K562 (cell line): ENCODE measurements around the gene SNCB. TPM values are rescaled to one million over a fixed set of nuclear protein-coding genes. Genes with fewer than 3 reads are reported as not detected.

Source experiments
- CEBPG ChIP-seq, 3 experiments: fragments of 200-800 bp in 1 of 3; sonication (Bioruptor generic) in 1 of 3; sonication (generic) in 1 of 3; formaldehyde crosslinking in 1 of 3; IDR thresholded peaks in 2 of 3; conservative IDR thresholded peaks in 1 of 3; 2 replicates each; pipeline versions ENCODE4 v1.6.1 to v1.8.0; 2016 to 2022; ENCODE audit warnings: missing compliant biosample characterization in 2 of 3, missing genetic modification characterization in 2 of 3, mild to moderate bottlenecking in 1 of 3, missing genetic modification reagents in 1 of 3
- EP400 ChIP-seq: fragments of 450-650 bp; IDR thresholded peaks from 2 replicates; pipeline ENCODE4 v1.6.1; 2017; ENCODE audit warnings: antibody characterized with exemption, mild to moderate bottlenecking, moderate library complexity
- GATA2 ChIP-seq: sonication (generic); formaldehyde crosslinking; IDR thresholded peaks from 2 replicates; pipeline ENCODE4 v1.4.0; 2020; ENCODE audit warnings: mild to moderate bottlenecking, missing genetic modification reagents
- KDM5B ChIP-seq: fragments of 200-600 bp; sonication (generic); IDR thresholded peaks from 2 replicates; pipeline ENCODE4 v1.6.1; 2012; ENCODE audit warnings: low read depth, mild to moderate bottlenecking, moderate library complexity, low read length, control low read depth, inconsistent platforms; ENCODE audit not compliant: insufficient replicate concordance
- NCOA1 ChIP-seq: fragments of 450-650 bp; IDR thresholded peaks from 2 replicates; pipeline ENCODE4 v1.6.1; 2016; ENCODE audit warnings: low read depth
- NR1H2 ChIP-seq: sonication (generic); formaldehyde crosslinking; IDR thresholded peaks from 2 replicates; pipeline ENCODE4 v1.4.0; 2020; ENCODE audit warnings: mild to moderate bottlenecking, missing genetic modification reagents
- PHB ChIP-seq: fragments of 250-450 bp; sonication (Bioruptor Pico); IDR thresholded peaks from 2 replicates; pipeline ENCODE4 v1.5.0; 2021
- PTBP1 ChIP-seq: fragments of 200-400 bp; formaldehyde crosslinking; IDR thresholded peaks from 2 replicates; pipeline ENCODE4 v1.6.1; 2017; ENCODE audit warnings: low read depth, low read length
- RBM17 ChIP-seq: fragments of 200-400 bp; formaldehyde crosslinking; IDR thresholded peaks from 2 replicates; pipeline ENCODE4 v1.6.1; 2017; ENCODE audit warnings: low read depth, mild to moderate bottlenecking, low read length, borderline replicate concordance
- SIRT6 ChIP-seq: IDR thresholded peaks from one replicate; pipeline ENCODE4 v1.6.1; 2012; ENCODE audit warnings: low read depth, mild to moderate bottlenecking, control low read depth, inconsistent platforms, low read length, moderate library complexity
- THRB ChIP-seq: fragments of 450-650 bp; formaldehyde crosslinking; conservative IDR thresholded peaks from 2 replicates; pipeline ENCODE4 v1.4.0; 2022; ENCODE audit warnings: mild to moderate bottlenecking, missing genetic modification characterization
- TRIM24 ChIP-seq, 2 experiments: fragments of 450-650 bp; IDR thresholded peaks; 2 replicates each; pipeline ENCODE4 v1.6.1; 2016
- ZBTB33 ChIP-seq: sonication (generic); formaldehyde crosslinking; IDR thresholded peaks from 2 replicates; pipeline ENCODE4 v1.8.1; 2023; ENCODE audit warnings: mild to moderate bottlenecking, missing genetic modification reagents
- ZBTB34 ChIP-seq: fragments of 250-450 bp; sonication (Bioruptor Pico); IDR thresholded peaks from 2 replicates; pipeline ENCODE4 v1.8.0; 2021; ENCODE audit warnings: mild to moderate bottlenecking, moderate library complexity
- ZC3H11A ChIP-seq: IDR thresholded peaks from 2 replicates; pipeline ENCODE4 v1.6.1; 2012; ENCODE audit warnings: low read depth, low read length, improper control_type of control experiment
- ZNF134 ChIP-seq: fragments of 250-450 bp; sonication (Bioruptor Pico); conservative IDR thresholded peaks from 2 replicates; pipeline ENCODE4 v1.4.0; 2020
- ZNF561 ChIP-seq: fragments of 450-650 bp; formaldehyde crosslinking; conservative IDR thresholded peaks from 2 replicates; pipeline ENCODE4 v1.4.0; 2020; ENCODE audit warnings: mild to moderate bottlenecking, moderate library complexity
- ZNF699 ChIP-seq: fragments of 250-450 bp; sonication (Bioruptor Pico); IDR thresholded peaks from 2 replicates; pipeline ENCODE4 v1.8.0; 2021; ENCODE audit warnings: mild to moderate bottlenecking, moderate library complexity; ENCODE audit not compliant: insufficient replicate concordance
- polyA plus RNA-seq, 8 experiments: library from polyadenylated mRNA; depleted of rRNA in 4 of 8; stranded (reverse) in 5 of 8; unstranded in 3 of 8; fragments of >200 nt; fragmentation: Nextera tagmentation in 2 of 8; fragmentation: Illumina TruSeq in 1 of 8; extraction: Ambion mirVana in 2 of 8; extraction: Trizol in 1 of 8; gene quantifications; 2 replicates each; pipeline versions ENCODE4 v1.2.1 to v1.2.3, GENCODE V29; 2011 to 2014; ENCODE audit warnings: inconsistent platforms in 1 of 8, missing spikeins in 1 of 8
- total RNA-seq, 7 experiments: library from RNA; depleted of rRNA in 6 of 7; stranded (reverse); fragments of >200 nt in 6 of 7; fragmentation: Illumina TruSeq in 2 of 7; extraction: Trizol in 2 of 7; gene quantifications; 2 replicates each; pipeline versions ENCODE4 v1.2.1 to v1.2.3, GENCODE V29; 2011 to 2021; ENCODE audit warnings: low replicate concordance in 1 of 7

Gene SNCB
- total and polyA plus RNA-seq, 9 of the 15 experiments (the other 6 are each of a cell fraction or from before 2014, with no cell fraction given): not detected

GRCh38 chr5:176648474-176649194 is 18.3 kb upstream of the SNCB start (continued):
- TF ChIP-seq ZNF134 (CRISPR knock-in tag): no peak
- no peak for TF ChIP-seq THRB (CRISPR knock-in tag)
- no peak for TF ChIP-seq PHB (CRISPR knock-in tag)
- TF ChIP-seq ZNF699 (CRISPR knock-in tag): no peak
- no peak for TF ChIP-seq EP400
- no peak; the same call in 1 of the 2 replicates for TF ChIP-seq NCOA1
- no peak for TF ChIP-seq NR1H2 (CRISPR knock-in tag)
- TF ChIP-seq RBM17: no peak
- no peak for TF ChIP-seq SIRT6
- TF ChIP-seq GATA2 (CRISPR knock-in tag): peak; percentile 91
- no peak for TF ChIP-seq ZBTB34
- TF ChIP-seq PTBP1: peak; percentile 79; the same call in 1 of the 2 replicates
- peak; percentile 87 to 88 for TF ChIP-seq TRIM24 (IDR thresholded peaks at IDR 0.05)
- no peak for TF ChIP-seq CEBPG (CRISPR knock-in tag; IDR thresholded peaks at IDR 0.05)
- no peak for TF ChIP-seq CEBPG (tag; conservative IDR thresholded peaks at IDR 0.05 in 1 of 2, IDR thresholded peaks at IDR 0.05 in 1 of 2)
- no peak for TF ChIP-seq ZC3H11A
- TF ChIP-seq KDM5B: no peak
- TF ChIP-seq ZNF561: no peak
- TF ChIP-seq ZBTB33 (CRISPR knock-in tag): no peak
